ENCODE measurements around the gene CENPH. TPM values are rescaled to one million over a fixed set of nuclear protein-coding genes. Genes with fewer than 3 reads are reported as not detected.
A peak's percentile ranks its signal among the peaks of the same experiment; 100 is the strongest.
"Not testable (repeated sequence)": the region's sequence is repeated elsewhere in the genome, so short reads cannot be mapped to it uniquely, and the experiment has no call there.

Gene CENPH
- total RNA-seq, 1 experiment from 2014 or later = 25.2 TPM

- in situ Hi-C loops (cut with HindIII; ENCODE audit: low pct_unique_long_range_greater_than_20kb, low sequenced_read_pairs) = no loop called here
- DNase-seq (ENCODE audit: low read depth, low spot score) = no peak
Measured at GRCh38 chr5:69187342-69187741, 2.0 kb upstream of the CENPH start.

DNA sequence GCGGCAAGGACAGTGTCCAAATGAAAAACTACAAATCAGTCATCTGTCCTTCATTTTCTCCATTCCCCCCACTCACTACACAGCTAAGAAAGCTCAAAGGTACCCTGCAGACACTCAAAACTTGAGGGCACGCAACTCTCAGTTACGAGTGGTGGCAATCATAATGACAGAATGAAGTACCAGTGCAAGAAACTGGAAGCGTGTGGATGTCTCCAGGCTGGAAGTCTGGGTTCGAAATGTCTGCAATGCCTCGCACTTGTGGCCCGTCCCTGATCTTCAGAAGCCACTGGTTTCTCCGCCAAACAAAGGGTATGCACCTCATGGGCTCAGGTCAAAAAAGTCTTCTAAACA is 597 bp upstream of the CENPH start:
- DNase-seq (ENCODE audit: low read depth, low spot score) = no peak
- in situ Hi-C loops (cut with HindIII; ENCODE audit: low pct_unique_long_range_greater_than_20kb, low sequenced_read_pairs) = no loop called here

DNA sequence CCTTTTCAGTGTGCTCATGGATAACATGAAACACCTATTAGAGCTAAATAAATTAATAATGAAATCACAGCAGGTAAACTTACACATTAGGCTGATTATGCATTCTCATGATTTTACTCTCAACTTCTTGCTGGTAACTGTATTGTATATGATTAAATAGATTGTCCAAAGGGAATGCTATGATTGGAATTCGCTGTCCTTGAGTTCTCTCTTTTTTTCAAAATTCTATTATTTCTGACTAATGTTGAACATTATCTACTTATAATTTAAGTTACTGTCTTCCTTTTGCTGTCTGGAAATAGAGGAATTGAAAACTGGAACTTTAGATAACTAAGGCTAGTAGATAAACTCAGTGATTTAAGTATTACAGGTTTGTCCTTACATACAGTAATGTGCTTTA is 13.1 kb downstream of the CENPH start:
- DNase-seq (ENCODE audit: low read depth, low spot score) = no peak
- in situ Hi-C loops (cut with HindIII; ENCODE audit: low pct_unique_long_range_greater_than_20kb, low sequenced_read_pairs) = no loop called here

- no peak for DNase-seq (ENCODE audit: low read depth, low spot score)
- in situ Hi-C loops (cut with HindIII; ENCODE audit: low pct_unique_long_range_greater_than_20kb, low sequenced_read_pairs) = no loop called here
Measured at GRCh38 chr5:69206528-69207190, 17.3 kb downstream of the CENPH start.

DNA sequence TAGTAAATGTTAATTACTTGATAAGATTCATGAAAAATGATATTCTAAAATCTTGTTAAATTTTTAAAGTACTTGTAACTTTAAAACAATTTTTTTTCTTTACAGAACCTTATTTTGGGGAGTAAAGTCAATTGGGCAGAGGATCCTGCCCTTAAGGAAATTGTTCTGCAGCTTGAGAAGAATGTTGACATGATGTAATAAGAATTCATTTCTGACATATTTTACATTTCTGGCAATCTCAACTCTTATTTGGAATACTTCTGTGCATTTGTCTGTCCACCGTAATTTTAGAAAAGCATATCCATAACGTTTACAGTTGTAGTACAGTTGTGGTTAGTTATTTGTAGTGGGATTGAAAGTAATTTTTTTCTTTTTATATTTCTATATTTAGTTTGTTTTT is 20.2 kb downstream of the CENPH start:
- in situ Hi-C loops (cut with HindIII; ENCODE audit: low pct_unique_long_range_greater_than_20kb, low sequenced_read_pairs) = no loop called here

DNA sequence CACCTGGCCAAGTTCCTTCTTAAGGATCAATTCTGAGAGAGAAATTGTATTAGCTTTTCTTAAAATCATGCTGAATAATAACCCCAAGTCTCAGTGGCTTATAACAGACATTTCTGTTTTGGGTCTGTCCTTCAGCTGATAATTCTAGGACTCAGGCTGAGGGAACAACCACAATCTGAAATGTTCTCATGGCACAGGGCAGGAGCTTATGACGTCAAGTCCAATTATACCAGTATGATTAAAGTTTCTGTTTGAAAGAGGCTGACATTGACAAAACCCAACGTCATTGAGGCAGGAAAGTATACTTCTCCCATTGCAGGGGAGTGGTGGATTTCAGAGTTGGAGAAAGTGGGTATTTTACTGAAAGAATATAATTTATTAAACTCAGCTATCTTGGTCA is 21.8 kb downstream of the CENPH start:
- in situ Hi-C loops (cut with HindIII; ENCODE audit: low pct_unique_long_range_greater_than_20kb, low sequenced_read_pairs) = no loop called here
- DNase-seq (ENCODE audit: low read depth, low spot score) = no peak

More for the DNA sequence above, 20.2 kb downstream of the CENPH start:
- no peak for DNase-seq (ENCODE audit: low read depth, low spot score)

- in situ Hi-C loops (cut with HindIII; ENCODE audit: low pct_unique_long_range_greater_than_20kb, low sequenced_read_pairs) = no loop called here
- no peak for DNase-seq (ENCODE audit: low read depth, low spot score)
Measured at GRCh38 chr5:69212022-69212421, 22.6 kb downstream of the CENPH start.

- in situ Hi-C loops (cut with HindIII; ENCODE audit: low pct_unique_long_range_greater_than_20kb, low sequenced_read_pairs) = no loop called here
- DNase-seq (ENCODE audit: low read depth, low spot score) = no peak
Measured at GRCh38 chr5:69213513-69214215, 24.3 kb downstream of the CENPH start.

DNA sequence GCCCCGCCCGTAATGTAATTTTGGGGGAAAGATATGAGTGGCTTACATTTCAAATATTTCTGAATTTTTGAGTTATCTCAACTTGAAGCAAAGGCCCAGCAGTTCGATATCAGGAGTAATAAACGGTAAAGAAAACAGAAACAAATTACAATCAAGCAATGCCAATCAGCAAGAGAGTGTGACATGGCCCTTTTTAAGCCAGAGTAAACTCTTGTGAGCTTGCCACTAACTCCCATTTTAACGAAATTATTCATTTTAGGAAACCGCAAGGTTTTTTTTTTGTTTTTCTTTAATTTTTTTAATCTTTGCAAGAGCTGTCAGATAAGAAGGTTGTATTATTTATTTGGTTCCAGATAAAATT is 27.7 kb downstream of the CENPH start:
- DNase-seq (ENCODE audit: low read depth, low spot score) = no peak
- in situ Hi-C loops (cut with HindIII; ENCODE audit: low pct_unique_long_range_greater_than_20kb, low sequenced_read_pairs) = no loop called here

GRCh38 chr5:69217548-69218526 is 28.5 kb downstream of the CENPH start:
- DNase-seq (ENCODE audit: low read depth, low spot score) = peak; percentile 92
- in situ Hi-C loops (cut with HindIII; ENCODE audit: low pct_unique_long_range_greater_than_20kb, low sequenced_read_pairs) = no loop called here

- no peak for DNase-seq (ENCODE audit: low read depth, low spot score)
- in situ Hi-C loops (cut with HindIII; ENCODE audit: low pct_unique_long_range_greater_than_20kb, low sequenced_read_pairs) = no loop called here
Measured at GRCh38 chr5:69219939-69220338, 30.6 kb downstream of the CENPH start.

DNA sequence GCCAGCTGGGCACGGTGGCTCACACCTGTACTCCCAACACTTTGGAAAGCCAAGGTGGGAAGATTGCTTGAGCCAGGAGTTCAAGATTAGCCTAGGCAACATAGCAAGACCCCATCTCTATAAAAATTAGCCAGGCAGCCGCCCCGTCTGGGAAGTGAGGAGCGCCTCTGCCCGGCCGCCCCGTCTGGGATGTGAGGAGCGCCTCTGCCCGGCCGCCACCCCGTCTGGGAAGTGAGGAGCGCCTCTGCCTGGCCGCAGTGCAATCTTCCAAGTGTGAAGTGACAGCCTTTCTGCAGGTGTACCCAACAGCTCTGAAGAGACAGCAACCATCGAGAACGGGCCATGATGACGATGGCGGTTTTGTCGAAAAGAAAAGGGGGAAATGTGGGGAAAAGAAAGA is 31.0 kb downstream of the CENPH start:
- in situ Hi-C loops (cut with HindIII; ENCODE audit: low pct_unique_long_range_greater_than_20kb, low sequenced_read_pairs); DNase-seq (ENCODE audit: low read depth, low spot score): not testable (repeated sequence)

DNA sequence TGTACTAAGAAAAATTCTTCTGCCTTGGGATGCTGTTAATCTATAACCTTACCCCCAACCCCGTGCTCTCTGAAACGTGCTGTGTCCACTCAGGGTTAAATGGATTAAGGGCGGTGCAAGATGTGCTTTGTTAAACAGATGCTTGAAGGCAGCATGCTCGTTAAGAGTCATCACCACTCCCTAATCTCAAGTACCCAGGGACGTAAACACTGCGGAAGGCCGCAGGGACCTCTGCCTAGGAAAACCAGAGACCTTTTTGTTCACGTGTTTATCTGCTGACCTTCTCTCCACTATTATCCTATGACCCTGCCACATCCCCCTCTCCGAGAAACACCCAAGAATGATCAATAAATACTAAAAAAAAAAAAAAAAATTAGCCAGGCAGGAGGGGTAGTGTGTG is 31.4 kb downstream of the CENPH start:
- in situ Hi-C loops (cut with HindIII; ENCODE audit: low pct_unique_long_range_greater_than_20kb, low sequenced_read_pairs); DNase-seq (ENCODE audit: low read depth, low spot score): not testable (repeated sequence)

DNA sequence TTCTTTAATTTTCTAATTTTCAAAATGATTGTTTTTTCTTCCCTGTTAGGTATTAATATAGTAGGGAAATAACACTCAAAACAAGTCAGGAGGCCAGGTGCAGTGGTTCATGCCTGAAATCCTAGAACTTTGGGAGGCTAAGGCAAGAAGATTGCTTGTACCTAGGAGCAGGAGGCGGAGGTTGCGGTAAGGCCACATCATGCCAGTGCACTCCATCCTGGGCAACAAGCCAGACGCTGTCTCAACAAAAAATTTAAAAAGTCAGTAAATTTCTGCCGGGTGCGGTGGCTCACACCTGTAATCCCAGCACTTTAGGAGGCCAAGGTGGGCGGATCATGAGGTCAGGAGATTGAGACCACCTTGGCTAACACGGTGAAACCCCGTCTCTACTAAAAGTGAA is 35.1 kb downstream of the CENPH start:
- DNase-seq (ENCODE audit: low read depth, low spot score) = no peak

GRCh38 chr5:69225860-69226259 is 36.5 kb downstream of the CENPH start:
- DNase-seq (ENCODE audit: low read depth, low spot score) = no peak
- in situ Hi-C loops (cut with HindIII; ENCODE audit: low pct_unique_long_range_greater_than_20kb, low sequenced_read_pairs) = no loop called here

More for the DNA sequence above, 35.1 kb downstream of the CENPH start:
- in situ Hi-C loops (cut with HindIII; ENCODE audit: low pct_unique_long_range_greater_than_20kb, low sequenced_read_pairs) = no loop called here

GRCh38 chr5:69230181-69230580 is 40.8 kb downstream of the CENPH start:
- in situ Hi-C loops (cut with HindIII; ENCODE audit: low pct_unique_long_range_greater_than_20kb, low sequenced_read_pairs) = no loop called here
- DNase-seq (ENCODE audit: low read depth, low spot score) = no peak

- no peak for DNase-seq (ENCODE audit: low read depth, low spot score)
- in situ Hi-C loops (cut with HindIII; ENCODE audit: low pct_unique_long_range_greater_than_20kb, low sequenced_read_pairs) = no loop called here
Measured at GRCh38 chr5:69231281-69231680, 41.9 kb downstream of the CENPH start.

- DNase-seq (ENCODE audit: low read depth, low spot score) = no peak
Measured at GRCh38 chr5:69231851-69232250, 42.5 kb downstream of the CENPH start.

More at GRCh38 chr5:69231851-69232250, 42.5 kb downstream of the CENPH start:
- in situ Hi-C loops (cut with HindIII; ENCODE audit: low pct_unique_long_range_greater_than_20kb, low sequenced_read_pairs) = no loop called here

Measured in SK-MEL-5 (cell line).